IMR-90 (cell line): ENCODE data around the gene HORMAD2. TPM values are rescaled to one million over a fixed set of nuclear protein-coding genes. Genes with fewer than 3 reads are reported as not detected.

Experiments used
- ATAC-seq: fragments of 200-7000 bp; cut with Tn5 transposase; 2 replicates; pipeline ENCODE4 v1.9.1; 2020; ENCODE audit warnings: low read depth, mild to moderate bottlenecking, moderate library complexity
- BruUV-seq: library from RNA; stranded (reverse); fragments of 400-500 nt; replicated peaks from 2 replicates; lab custom pipeline; 2021; lab: Mats Ljungman, UMichigan
- CTCF ChIA-PET: fragments of 300-600 bp; formaldehyde crosslinking; extraction: SDS; loops from one replicate; lab custom pipeline; 2021; ENCODE audit warnings: antibody characterized with exemption; lab: Yijun Ruan, JAX
- POLR2A ChIA-PET: fragments of 300-600 bp; sonication (Branson Sonifier 250); formaldehyde crosslinking; loops from one replicate; lab custom pipeline; 2022; ENCODE audit warnings: antibody characterized with exemption; ENCODE audit not compliant: unreplicated experiment; lab: Charles Lee
- DNase-seq: peaks from one replicate; pipeline ENCODE4 v3.0.0; 2013
- H2AFZ ChIP-seq: replicated peaks from 2 replicates; pipeline ENCODE3; 2013; ENCODE audit warnings: low read length, mild to moderate bottlenecking; ENCODE audit not compliant: poor library complexity
- H2AK5ac ChIP-seq: 2 replicates; pipeline ENCODE4 v1.6.1; 2013; ENCODE audit warnings: low read depth, low read length, inconsistent platforms
- H2AK9ac ChIP-seq: replicated peaks from 2 replicates; pipeline ENCODE3; 2013; ENCODE audit warnings: mild to moderate bottlenecking, low read depth, low read length, moderate library complexity; ENCODE audit not compliant: poor library complexity
- H2BK120ac ChIP-seq: 2 replicates; pipeline ENCODE4 v1.6.1; 2013; ENCODE audit warnings: low read depth, low read length, inconsistent platforms
- H2BK15ac ChIP-seq: 3 replicates; pipeline ENCODE4 v1.6.1; 2013; ENCODE audit warnings: low read depth, low read length, inconsistent platforms
- H2BK20ac ChIP-seq: 2 replicates; pipeline ENCODE4 v1.6.1; 2013; ENCODE audit warnings: low read depth, mild to moderate bottlenecking, inconsistent platforms, low read length, moderate library complexity
- H2BK5ac ChIP-seq: 2 replicates; pipeline ENCODE4 v1.6.1; 2013; ENCODE audit warnings: mild to moderate bottlenecking, low read depth, low read length, inconsistent platforms; ENCODE audit not compliant: poor library complexity, severe bottlenecking
- H3K14ac ChIP-seq: replicated peaks from 2 replicates; pipeline ENCODE4 v1.6.1; 2013; ENCODE audit warnings: low read depth, low read length, inconsistent platforms
- H3K18ac ChIP-seq: 2 replicates; pipeline ENCODE4 v1.6.1; 2013; ENCODE audit warnings: low read depth, low read length, control low read depth
- H3K23ac ChIP-seq: 2 replicates; pipeline ENCODE4 v1.6.1; 2013; ENCODE audit warnings: low read depth, low read length, inconsistent platforms
- H3K27ac ChIP-seq: 2 replicates; pipeline ENCODE4 v1.5.1; 2013; ENCODE audit warnings: mild to moderate bottlenecking, control low read depth, low read length; ENCODE audit not compliant: insufficient read depth
- H3K27me3 ChIP-seq: 2 replicates; pipeline ENCODE4 v1.6.1; 2013; ENCODE audit warnings: low read length; ENCODE audit not compliant: control insufficient read depth, insufficient read depth
- H3K36me3 ChIP-seq: 2 replicates; pipeline ENCODE4 v1.6.1; 2013; ENCODE audit warnings: low read length, mixed read lengths; ENCODE audit not compliant: control insufficient read depth, insufficient read depth
- H3K4ac ChIP-seq: 2 replicates; pipeline ENCODE4 v1.6.1; 2013; ENCODE audit warnings: low read depth, low read length, inconsistent platforms
- H3K4me1 ChIP-seq: 2 replicates; pipeline ENCODE4 v1.6.1; 2013; ENCODE audit warnings: low read length, mixed read lengths; ENCODE audit not compliant: control insufficient read depth, insufficient read depth
- H3K4me2 ChIP-seq: 2 replicates; pipeline ENCODE4 v1.6.1; 2013; ENCODE audit warnings: low read depth, mild to moderate bottlenecking, control low read depth, low read length, moderate library complexity
- H3K4me3 ChIP-seq: 2 replicates; pipeline ENCODE4 v1.5.1; 2013; ENCODE audit warnings: low read depth, mild to moderate bottlenecking, control low read depth, low read length, moderate library complexity; ENCODE audit not compliant: insufficient read depth
- H3K56ac ChIP-seq: 2 replicates; pipeline ENCODE4 v1.6.1; 2013; ENCODE audit warnings: low read length, inconsistent platforms; ENCODE audit not compliant: insufficient read depth; ENCODE audit errors: extremely low read depth
- H3K79me1 ChIP-seq, 2 experiments: 2 replicates each; pipeline ENCODE4 v1.6.1; 2013; ENCODE audit warnings: low read length in 2 of 2, inconsistent platforms in 1 of 2, low read depth in 1 of 2
- H3K9ac ChIP-seq: 2 replicates; pipeline ENCODE4 v1.6.1; 2013; ENCODE audit warnings: low read depth, low read length, control low read depth
- H3K9me1 ChIP-seq: 2 replicates; pipeline ENCODE4 v1.6.1; 2013; ENCODE audit warnings: low read length, inconsistent platforms; ENCODE audit not compliant: insufficient read depth
- H3K9me3 ChIP-seq: 2 replicates; pipeline ENCODE4 v1.6.1; 2013; ENCODE audit warnings: low read length; ENCODE audit not compliant: control insufficient read depth, insufficient read depth
- H4K20me1 ChIP-seq: 2 replicates; pipeline ENCODE4 v1.6.1; 2013; ENCODE audit warnings: low read length, inconsistent platforms; ENCODE audit not compliant: insufficient read depth
- H4K5ac ChIP-seq: 2 replicates; pipeline ENCODE4 v1.6.1; 2013; ENCODE audit warnings: mild to moderate bottlenecking, low read depth, low read length, control low read depth
- H4K8ac ChIP-seq, 2 experiments: 2 replicates each; pipeline ENCODE4 v1.6.1; 2013; ENCODE audit warnings: low read depth in 2 of 2, low read length in 2 of 2, control low read depth in 1 of 2, inconsistent platforms in 1 of 2
- H4K91ac ChIP-seq: 2 replicates; pipeline ENCODE4 v1.6.1; 2013; ENCODE audit warnings: low read depth, low read length, inconsistent platforms; ENCODE audit not compliant: insufficient read depth
- BHLHE40 ChIP-seq: fragments of 150-350 bp; IDR thresholded peaks from 2 replicates; pipeline ENCODE4 v1.6.1; 2016; ENCODE audit warnings: mild to moderate bottlenecking, low read depth, low read length
- CEBPB ChIP-seq: IDR thresholded peaks from 2 replicates; pipeline ENCODE4 v1.6.1; 2012; ENCODE audit warnings: low read depth, low read length, improper control_type of control experiment
- CHD1 ChIP-seq: IDR thresholded peaks from 2 replicates; pipeline ENCODE4 v1.6.1; 2012; ENCODE audit warnings: low read depth, low read length, improper control_type of control experiment
- CTCF ChIP-seq: conservative IDR thresholded peaks from 2 replicates; pipeline ENCODE4 v1.5.1; 2012; ENCODE audit warnings: mild to moderate bottlenecking, low read depth, low read length, improper control_type of control experiment
- ELK1 ChIP-seq: fragments of 150-350 bp; IDR thresholded peaks from 2 replicates; pipeline ENCODE4 v1.6.1; 2016; ENCODE audit warnings: low read depth, mild to moderate bottlenecking, low read length, moderate library complexity, borderline replicate concordance
- FOS ChIP-seq: fragments of 150-350 bp; IDR thresholded peaks from 2 replicates; pipeline ENCODE4 v1.6.1; 2016; ENCODE audit warnings: low read depth, low read length
- MAFK ChIP-seq: IDR thresholded peaks from 2 replicates; pipeline ENCODE4 v1.6.1; 2012; ENCODE audit warnings: low read depth, low read length, improper control_type of control experiment
- MAZ ChIP-seq: IDR thresholded peaks from 2 replicates; pipeline ENCODE4 v1.6.1; 2012; ENCODE audit warnings: low read depth, mild to moderate bottlenecking, low read length, improper control_type of control experiment, moderate library complexity, borderline replicate concordance
- MXI1 ChIP-seq: IDR thresholded peaks from 2 replicates; pipeline ENCODE4 v1.6.1; 2012; ENCODE audit warnings: low read depth, mild to moderate bottlenecking, low read length, moderate library complexity, borderline replicate concordance
- NFE2L2 ChIP-seq: fragments of 150-350 bp; IDR thresholded peaks from 2 replicates; pipeline ENCODE4 v1.6.1; 2016; ENCODE audit warnings: low read depth, mild to moderate bottlenecking, low read length
- POLR2A ChIP-seq: IDR thresholded peaks from 2 replicates; pipeline ENCODE4 v1.6.1; 2012; ENCODE audit warnings: mild to moderate bottlenecking, low read depth, low read length
- RAD21 ChIP-seq: IDR thresholded peaks from 2 replicates; pipeline ENCODE4 v1.6.1; 2012; ENCODE audit warnings: low read length, improper control_type of control experiment
- RCOR1 ChIP-seq: IDR thresholded peaks from 2 replicates; pipeline ENCODE4 v1.6.1; 2012; ENCODE audit warnings: mild to moderate bottlenecking, low read length, improper control_type of control experiment; ENCODE audit not compliant: insufficient replicate concordance
- RFX5 ChIP-seq: IDR thresholded peaks from 2 replicates; pipeline ENCODE4 v1.8.0; 2012; ENCODE audit warnings: low read depth, mild to moderate bottlenecking, low read length, moderate library complexity
- SMC3 ChIP-seq: fragments of 150-350 bp; IDR thresholded peaks from 2 replicates; pipeline ENCODE4 v1.6.1; 2016; ENCODE audit warnings: low read depth, mild to moderate bottlenecking, antibody characterized with exemption, low read length, moderate library complexity
- WGBS, 2 experiments: methylation state at CpG; one replicate each; pipeline versions ENCODE4 v1.1.5 to v1.1.7; 2013; ENCODE audit warnings: missing lambda C conversion rate in 2 of 2; ENCODE audit not compliant: insufficient read length in 1 of 2; ENCODE audit errors: extremely low coverage in 2 of 2; 5-methylcytosine and 5-hydroxymethylcytosine counted together
- dilution Hi-C: fragments of 300-500 bp; cut with HindIII; formaldehyde crosslinking; loops from one replicate; pipeline ENCODE4 v1.14.3; 2018; ENCODE audit warnings: low sequenced_read_pairs; ENCODE audit not compliant: unreplicated experiment
- in situ Hi-C: fragments of 300-500 bp; cut with MboI; formaldehyde crosslinking; loops from 3 replicates; pipeline ENCODE4 v1.14.3; 2019; ENCODE audit warnings: low sequenced_read_pairs, inconsistent platforms, mixed read lengths
- intact Hi-C: fragments of 100-400 bp; cut with micrococcal nuclease; formaldehyde crosslinking; loops from 2 replicates; pipeline ENCODE4 v1.10.0; 2022
- polyA plus RNA-seq, 3 experiments: library from polyadenylated mRNA; depleted of rRNA; stranded (reverse); fragments of >200 nt; gene quantifications; 2 replicates each; pipeline ENCODE4 v1.2.3, GENCODE V29; 2012; ENCODE audit warnings: low replicate concordance in 1 of 3
- total RNA-seq: library from RNA; depleted of rRNA; stranded (reverse); fragments of >200 nt; gene quantifications from 2 replicates; pipeline ENCODE4 v1.2.3, GENCODE V29; 2012
- TF ChIP-seq, protein P1 (sequence below): fragments of 150-350 bp; IDR thresholded peaks from 2 replicates; pipeline ENCODE4 v1.6.1; 2017; ENCODE audit warnings: mild to moderate bottlenecking, antibody characterized with exemption, low read length, low read depth

The HORMAD2 gene
- total and polyA plus RNA-seq, 2 of the 4 experiments (the other 2 are of a cell fraction) = not detected

DNA sequence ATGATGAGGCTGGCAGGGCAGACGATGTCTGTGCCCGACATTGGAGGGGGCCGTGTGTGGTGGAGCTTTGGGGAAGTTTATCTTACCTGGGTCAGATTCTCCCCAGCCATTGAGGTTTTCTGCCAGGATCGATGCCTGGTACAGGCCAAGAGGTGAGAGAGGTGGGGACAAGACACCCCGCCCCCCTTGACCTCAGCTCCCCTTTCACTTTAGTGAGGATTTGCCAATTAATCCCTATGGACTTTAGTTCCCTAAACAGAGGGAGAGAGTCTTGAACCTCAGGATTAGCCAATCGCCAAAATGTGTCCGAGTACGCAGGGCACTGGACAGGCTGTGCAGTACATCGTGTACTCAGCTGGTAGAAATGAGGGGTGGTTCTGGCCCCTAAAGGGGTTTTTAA, 541 bp downstream of the HORMAD2 start:
- in situ Hi-C loops = loop anchor here (10.0 kb wide), 1 partner anchor 446 kb away; no protein-coding TSS in a partner anchor
- BruUV-seq = no TSS peak
- H3K4me3 ChIP-seq = no peak overlapping the region
- intact Hi-C loops = no loop called here
- H3K14ac ChIP-seq = no peak overlapping the region
- WGBS, 2 experiments = 91% methylated on average over 3 of the region's 9 CpGs; no CpG with 5 or more reads in 1 of the 2 experiments
- DNase-seq (no peak), ATAC-seq (no peak)
- no peak overlapping the region for H2AFZ ChIP-seq
- H2BK120ac ChIP-seq = no peak overlapping the region
- no peak for TF ChIP-seq CHD1
- TF ChIP-seq RCOR1 = no peak
- no peak for TF ChIP-seq MXI1
- no peak for TF ChIP-seq RFX5
- TF ChIP-seq CEBPB = no peak
- no peak for TF ChIP-seq POLR2A
- no peak for TF ChIP-seq SMC3
- TF ChIP-seq MAZ = no peak
- TF ChIP-seq NFE2L2 = no peak
- no peak for TF ChIP-seq ELK1
- TF ChIP-seq RAD21 = no peak
- no peak for TF ChIP-seq FOS
- no peak for TF ChIP-seq CTCF
- no peak for TF ChIP-seq BHLHE40
- TF ChIP-seq MAFK = no peak
- TF ChIP-seq, protein P1, sequence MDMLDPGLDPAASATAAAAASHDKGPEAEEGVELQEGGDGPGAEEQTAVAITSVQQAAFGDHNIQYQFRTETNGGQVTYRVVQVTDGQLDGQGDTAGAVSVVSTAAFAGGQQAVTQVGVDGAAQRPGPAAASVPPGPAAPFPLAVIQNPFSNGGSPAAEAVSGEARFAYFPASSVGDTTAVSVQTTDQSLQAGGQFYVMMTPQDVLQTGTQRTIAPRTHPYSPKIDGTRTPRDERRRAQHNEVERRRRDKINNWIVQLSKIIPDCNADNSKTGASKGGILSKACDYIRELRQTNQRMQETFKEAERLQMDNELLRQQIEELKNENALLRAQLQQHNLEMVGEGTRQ = no peak
- no peak overlapping the region for H4K5ac ChIP-seq
- H4K91ac ChIP-seq = no peak overlapping the region
- no peak overlapping the region for H2AK9ac ChIP-seq
- H3K79me1 ChIP-seq = no peaks in the 10 kb centered on the region
- dilution Hi-C loops = no loop called here
- peaks cover 14% of the 10 kb centered on the region for H3K27me3 ChIP-seq
- H4K8ac ChIP-seq = no peak overlapping the region
- no peak overlapping the region for H3K56ac ChIP-seq
- peaks cover 3% of the 10 kb centered on the region for H3K9me3 ChIP-seq
- H2BK5ac ChIP-seq = no peak overlapping the region
- H3K4ac ChIP-seq = no peak overlapping the region
- H4K20me1 ChIP-seq = no peaks in the 10 kb centered on the region
- H2BK20ac ChIP-seq = no peak overlapping the region
- no peak overlapping the region for H2BK15ac ChIP-seq
- no peaks in the 10 kb centered on the region for H3K9me1 ChIP-seq
- no peak overlapping the region for H3K27ac ChIP-seq
- ChIA-PET CTCF (interaction anchor here (0.6 kb wide), 1 partner anchor 26 kb away, joined by 10 read pairs; no protein-coding TSS in a partner anchor), POLR2A (no interaction called here)
- H2AK5ac ChIP-seq = no peak overlapping the region
- H3K18ac ChIP-seq = no peak overlapping the region
- no peaks in the 10 kb centered on the region for H3K36me3 ChIP-seq
- no peak overlapping the region for H3K23ac ChIP-seq
- no peaks in the 10 kb centered on the region for H3K4me1 ChIP-seq
- no peak overlapping the region for H3K4me2 ChIP-seq
- H3K9ac ChIP-seq = no peak overlapping the region
